A673 (cell line): Measurements from ENCODE around the gene FOXO3. TPM values are rescaled to one million over a fixed set of nuclear protein-coding genes. Genes with fewer than 3 reads are reported as not detected.
"Not testable (repeated sequence)": the region's sequence is repeated elsewhere in the genome, so short reads cannot be mapped to it uniquely, and the experiment has no call there.

Experiments
- BruUV-seq: library from RNA; stranded (reverse); fragments of 400-500 nt; replicated peaks from 2 replicates; lab custom pipeline; 2021; lab: Mats Ljungman, UMichigan
- CTCF ChIA-PET: fragments of 300-600 bp; sonication (Branson Sonifier 250); formaldehyde crosslinking; loops from one replicate; lab custom pipeline; 2022; ENCODE audit warnings: antibody characterized with exemption; lab: Charles Lee
- POLR2A ChIA-PET: fragments of 300-600 bp; sonication (Branson Sonifier 250); formaldehyde crosslinking; loops from one replicate; lab custom pipeline; 2022; ENCODE audit warnings: antibody characterized with exemption; ENCODE audit not compliant: low non-redundant PET; lab: Charles Lee
- DNase-seq: peaks from one replicate; pipeline ENCODE4 v3.0.0-alpha.2; 2015; ENCODE audit warnings: low spot score
- H3K27ac ChIP-seq: fragments of 200-600 bp; sonication (generic); 2 replicates; pipeline ENCODE4 v1.5.1; 2016; ENCODE audit warnings: mixed run types, low read depth, mild to moderate bottlenecking, mixed read lengths, antibody characterized with exemption, low read length; ENCODE audit not compliant: poor library complexity, severe bottlenecking
- H3K27me3 ChIP-seq: fragments of 200-600 bp; sonication (generic); replicated peaks from 2 replicates; pipeline ENCODE4 v1.6.1; 2017; ENCODE audit warnings: mixed run types, low read depth, mild to moderate bottlenecking, mixed read lengths, antibody characterized with exemption, low read length; ENCODE audit not compliant: insufficient read depth, poor library complexity
- H3K36me3 ChIP-seq: fragments of 200-600 bp; sonication (generic); 2 replicates; pipeline ENCODE4 v1.6.1; 2016; ENCODE audit warnings: mixed run types, mild to moderate bottlenecking, mixed read lengths, antibody characterized with exemption, low read length; ENCODE audit not compliant: insufficient read depth, poor library complexity, severe bottlenecking
- H3K4me1 ChIP-seq: fragments of 200-600 bp; sonication (generic); 2 replicates; pipeline ENCODE4 v1.6.1; 2017; ENCODE audit warnings: mixed run types, mild to moderate bottlenecking, mixed read lengths, antibody characterized with exemption, low read length; ENCODE audit not compliant: insufficient read depth, poor library complexity, severe bottlenecking
- H3K4me3 ChIP-seq: fragments of 200-600 bp; sonication (generic); 2 replicates; pipeline ENCODE4 v1.5.1; 2016; ENCODE audit warnings: low read depth, mixed run types, mild to moderate bottlenecking, mixed read lengths, low read length; ENCODE audit not compliant: poor library complexity, severe bottlenecking
- H3K9me3 ChIP-seq: fragments of 200-600 bp; sonication (generic); 2 replicates; pipeline ENCODE4 v1.6.1; 2016; ENCODE audit warnings: mixed run types, low read depth, mild to moderate bottlenecking, mixed read lengths, antibody characterized with exemption, low read length; ENCODE audit not compliant: poor library complexity, severe bottlenecking
- CTCF ChIP-seq: fragments of 300-800, 200-600 bp; sonication (generic); conservative IDR thresholded peaks from 2 replicates; pipeline ENCODE4 v1.5.1; 2017; ENCODE audit warnings: low read depth, mild to moderate bottlenecking, antibody characterized with exemption, low read length, moderate library complexity, mixed read lengths
- EZH2 ChIP-seq: fragments of 200-600 bp; sonication (generic); IDR thresholded peaks from 2 replicates; pipeline ENCODE4 v1.6.1; 2017; ENCODE audit warnings: borderline replicate concordance, low read depth, mild to moderate bottlenecking, mixed read lengths, antibody characterized with exemption, low read length; ENCODE audit not compliant: poor library complexity, severe bottlenecking
- intact Hi-C: fragments of 100-400 bp; cut with micrococcal nuclease; formaldehyde crosslinking; loops from one replicate; pipeline ENCODE4 v1.10.0; 2022; ENCODE audit not compliant: unreplicated experiment
- total RNA-seq: library from RNA; stranded (reverse); gene quantifications from 2 replicates; pipeline ENCODE4 v1.2.3, GENCODE V29; 2021

Gene FOXO3
- total RNA-seq, 1 experiment from 2014 or later: 16.8 TPM

- POLR2A ChIA-PET: interaction anchor here (0.6 kb wide), 1 partner anchor 58 kb away, joined by 3 read pairs; no protein-coding TSS in a partner anchor
- TF ChIP-seq CTCF: no peak
- TF ChIP-seq EZH2: no peak
- Histone ChIP-seq H3K27ac (no peak overlapping the region), H3K27me3 (no peaks in the 10 kb centered on the region), H3K4me1 (peaks cover 11% of the 10 kb centered on the region), H3K4me3 (no peak overlapping the region), H3K36me3 (no peaks in the 10 kb centered on the region), H3K9me3 (no peaks in the 10 kb centered on the region)
- CTCF ChIA-PET: no interaction called here
- intact Hi-C loops: no loop called here
- BruUV-seq: no TSS peak
- DNase-seq: no peak
Measured at GRCh38 chr6:108656836-108657235, 96.1 kb downstream of the FOXO3 start.

- ChIA-PET CTCF (no interaction called here), POLR2A (interaction anchor here (0.6 kb wide), 2 partner anchors 9 to 640 kb away, joined by 3 to 4 read pairs; no protein-coding TSS in a partner anchor)
- no TSS peak for BruUV-seq
- DNase-seq: no peak
- no peak overlapping the region for H3K4me3 ChIP-seq
- no peaks in the 10 kb centered on the region for H3K9me3 ChIP-seq
- no peaks in the 10 kb centered on the region for H3K36me3 ChIP-seq
- no peaks in the 10 kb centered on the region for H3K27me3 ChIP-seq
- H3K4me1 ChIP-seq: peaks cover 11% of the 10 kb centered on the region
- intact Hi-C loops: no loop called here
- TF ChIP-seq EZH2 (no peak), CTCF (no peak)
- H3K27ac ChIP-seq: no peak overlapping the region
Measured at GRCh38 chr6:108658174-108658573, 97.5 kb downstream of the FOXO3 start.

DNA sequence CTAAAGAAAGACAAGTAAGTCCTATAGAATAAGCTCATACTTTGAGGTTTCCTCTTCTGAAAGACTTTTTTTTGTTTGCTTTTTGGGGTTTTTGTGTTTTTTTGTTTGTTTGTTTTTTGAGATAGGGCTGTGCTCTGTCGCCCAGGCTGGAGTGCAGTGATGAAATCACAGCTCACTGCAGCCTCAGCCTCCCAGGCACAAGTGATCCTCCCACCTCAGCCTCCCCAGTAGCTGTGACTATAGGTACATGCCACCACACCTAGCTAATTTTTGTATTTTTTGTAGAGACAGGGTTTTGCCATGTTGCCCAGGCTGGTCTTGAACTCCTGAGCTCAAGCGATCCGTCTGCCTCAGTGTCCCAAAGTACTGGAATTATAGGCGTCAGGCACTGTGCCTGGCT, 98.1 kb downstream of the FOXO3 start:
- BruUV-seq, H3K9me3 ChIP-seq, H3K27me3 ChIP-seq, intact Hi-C loops, CTCF ChIA-PET, H3K4me3 ChIP-seq, H3K36me3 ChIP-seq, H3K27ac ChIP-seq, DNase-seq: not testable (repeated sequence)
- H3K4me1 ChIP-seq: peaks cover 11% of the 10 kb centered on the region
- POLR2A ChIA-PET: interaction anchor here (0.6 kb wide), 1 partner anchor 10 kb away, joined by 4 read pairs; no protein-coding TSS in a partner anchor

DNA sequence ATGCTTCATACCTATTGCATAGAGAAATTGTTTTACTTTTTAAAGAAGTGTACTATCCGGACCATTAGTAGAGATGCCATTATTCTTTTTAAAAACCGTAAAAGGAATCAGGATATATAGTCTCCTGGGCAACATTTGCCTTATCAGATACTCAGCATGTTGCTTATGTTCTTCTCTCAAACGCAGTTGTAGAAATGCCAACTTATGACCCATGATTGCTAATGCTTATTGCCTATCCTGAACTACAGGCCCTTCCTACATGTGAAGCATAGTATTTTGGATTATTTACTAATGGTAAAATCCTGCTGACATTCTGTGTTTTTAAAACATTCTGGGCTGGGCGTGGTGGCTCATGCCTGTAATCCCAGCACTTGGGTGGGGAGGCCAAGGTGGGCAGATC, 99.5 kb downstream of the FOXO3 start:
- H3K27ac ChIP-seq: no peak overlapping the region
- TF ChIP-seq CTCF (no peak), EZH2 (no peak)
- H3K9me3 ChIP-seq: no peaks in the 10 kb centered on the region
- intact Hi-C loops: no loop called here
- no peak for DNase-seq
- H3K36me3 ChIP-seq: no peaks in the 10 kb centered on the region
- ChIA-PET POLR2A (no interaction called here), CTCF (no interaction called here)
- H3K4me1 ChIP-seq: peaks cover 11% of the 10 kb centered on the region
- no peak overlapping the region for H3K4me3 ChIP-seq
- H3K27me3 ChIP-seq: no peaks in the 10 kb centered on the region
- BruUV-seq: no TSS peak
